Stimulated activated effector memory CD8-positive, alpha-beta T cell treated with anti-CD3 and anti-CD28 coated beads, Interleukin-12 subunit alpha, Interleukin-12 subunit beta, amount 100 ng/mL, for 72 hours (primary cell): ENCODE measurements around the gene RPL39.
"Not testable (repeated sequence)": the region's sequence is repeated elsewhere in the genome, so short reads cannot be mapped to it uniquely, and the experiment has no call there.

Experiments
- ATAC-seq: fragments of 150-1000 bp; cut with Tn5 transposase; 2 replicates; pipeline ENCODE4 v1.10.0; 2021
- DNase-seq, 2 donors: peaks; one replicate each; pipeline ENCODE4 v3.0.0; 2021 to 2022; ENCODE audit warnings: low spot score in 2 of 2
- H3K27ac Mint-ChIP-seq: one replicate; pipeline ENCODE4 v1.8.0; 2022; ENCODE audit warnings: mild to moderate bottlenecking, mixed read lengths
- H3K36me3 Mint-ChIP-seq: one replicate; pipeline ENCODE4 v1.8.0; 2022; ENCODE audit warnings: mild to moderate bottlenecking, mixed read lengths
- H3K4me1 Mint-ChIP-seq: one replicate; pipeline ENCODE4 v1.8.0; 2022; ENCODE audit warnings: mixed read lengths
- H3K4me3 Mint-ChIP-seq: one replicate; pipeline ENCODE4 v1.8.0; 2022; ENCODE audit warnings: mild to moderate bottlenecking, mixed read lengths
- H3K9me3 Mint-ChIP-seq: one replicate; pipeline ENCODE4 v1.8.0; 2022; ENCODE audit warnings: mixed read lengths

Gene RPL39

GRCh38 chrX:119783026-119783425, 8.4 kb downstream of the RPL39 start:
- no peaks in the 10 kb centered on the region for H3K9me3 Mint-ChIP-seq
- no peak for ATAC-seq
- H3K4me1 Mint-ChIP-seq = peaks cover 28% of the 10 kb centered on the region
- H3K36me3 Mint-ChIP-seq = peaks cover 79% of the 10 kb centered on the region
- no peak overlapping the region for H3K4me3 Mint-ChIP-seq
- peak overlapping the region; percentile 14 for H3K27ac Mint-ChIP-seq
- no peak for DNase-seq

- ATAC-seq (no peak), DNase-seq (no peak)
- Mint-ChIP-seq H3K9me3 (no peaks in the 10 kb centered on the region), H3K27ac (no peak overlapping the region), H3K4me1 (peaks cover 13% of the 10 kb centered on the region), H3K36me3 (peaks cover 46% of the 10 kb centered on the region), H3K4me3 (no peak overlapping the region)
These were observed 12.6 kb downstream of the RPL39 start for GRCh38 chrX:119778829-119779228.

- H3K27ac Mint-ChIP-seq = peak overlapping the region; percentile 76
- H3K4me3 Mint-ChIP-seq = no peak overlapping the region
- H3K36me3 Mint-ChIP-seq = peaks cover 16% of the 10 kb centered on the region
- ATAC-seq = no peak
- no peaks in the 10 kb centered on the region for H3K9me3 Mint-ChIP-seq
- peaks cover under 1% of the 10 kb centered on the region for H3K4me1 Mint-ChIP-seq
- DNase-seq = no peak
These were observed 15.8 kb downstream of the RPL39 start for GRCh38 chrX:119775517-119776238.

- ATAC-seq, H3K36me3 Mint-ChIP-seq, H3K4me1 Mint-ChIP-seq, H3K4me3 Mint-ChIP-seq, H3K9me3 Mint-ChIP-seq, DNase-seq, H3K27ac Mint-ChIP-seq: not testable (repeated sequence)
These were observed 22.0 kb downstream of the RPL39 start for GRCh38 chrX:119769388-119769787.

GRCh38 chrX:119768436-119768835, 23.0 kb downstream of the RPL39 start:
- H3K9me3 Mint-ChIP-seq, H3K4me3 Mint-ChIP-seq, ATAC-seq, H3K27ac Mint-ChIP-seq, H3K36me3 Mint-ChIP-seq, DNase-seq, H3K4me1 Mint-ChIP-seq: not testable (repeated sequence)

- DNase-seq (no peak), ATAC-seq (no peak)
- H3K27ac Mint-ChIP-seq = no peak overlapping the region
- no peaks in the 10 kb centered on the region for H3K4me1 Mint-ChIP-seq
- no peaks in the 10 kb centered on the region for H3K9me3 Mint-ChIP-seq
- no peaks in the 10 kb centered on the region for H3K36me3 Mint-ChIP-seq
- no peak overlapping the region for H3K4me3 Mint-ChIP-seq
These were observed 27.5 kb downstream of the RPL39 start for GRCh38 chrX:119763836-119764387.

GRCh38 chrX:119763181-119763580, 28.2 kb downstream of the RPL39 start:
- DNase-seq (no peak), ATAC-seq (no peak)
- no peaks in the 10 kb centered on the region for H3K4me1 Mint-ChIP-seq
- H3K27ac Mint-ChIP-seq = no peak overlapping the region
- no peaks in the 10 kb centered on the region for H3K36me3 Mint-ChIP-seq
- H3K9me3 Mint-ChIP-seq = no peaks in the 10 kb centered on the region
- H3K4me3 Mint-ChIP-seq = no peak overlapping the region

- Mint-ChIP-seq H3K9me3 (no peaks in the 10 kb centered on the region), H3K36me3 (no peaks in the 10 kb centered on the region), H3K4me1 (peaks cover 2% of the 10 kb centered on the region), H3K4me3 (no peak overlapping the region), H3K27ac (no peak overlapping the region)
- DNase-seq (no peak), ATAC-seq (no peak)
These were observed 28.7 kb downstream of the RPL39 start for GRCh38 chrX:119762718-119763117.

GRCh38 chrX:119760026-119760877, 31.2 kb downstream of the RPL39 start:
- Mint-ChIP-seq H3K4me3 (peak overlapping the region; percentile 73), H3K9me3 (no peaks in the 10 kb centered on the region), H3K4me1 (peaks cover 27% of the 10 kb centered on the region), H3K36me3 (peaks cover 7% of the 10 kb centered on the region), H3K27ac (no peak overlapping the region)
- DNase-seq = no peak
- no peak for ATAC-seq

GRCh38 chrX:119759248-119759766, 32.1 kb downstream of the RPL39 start:
- H3K36me3 Mint-ChIP-seq = peaks cover 7% of the 10 kb centered on the region
- H3K4me3 Mint-ChIP-seq = peak overlapping the region; percentile 73
- no peaks in the 10 kb centered on the region for H3K9me3 Mint-ChIP-seq
- peaks cover 34% of the 10 kb centered on the region for H3K4me1 Mint-ChIP-seq
- DNase-seq (no peak), ATAC-seq (no peak)
- H3K27ac Mint-ChIP-seq = no peak overlapping the region

GRCh38 chrX:119758731-119759247, 32.6 kb downstream of the RPL39 start:
- H3K36me3 Mint-ChIP-seq = peaks cover 10% of the 10 kb centered on the region
- peaks cover 39% of the 10 kb centered on the region for H3K4me1 Mint-ChIP-seq
- H3K4me3 Mint-ChIP-seq = peak overlapping the region; percentile 73
- H3K27ac Mint-ChIP-seq = no peak overlapping the region
- H3K9me3 Mint-ChIP-seq = no peaks in the 10 kb centered on the region
- DNase-seq = peak in 1 of 2 donors; percentile 55
- ATAC-seq = peak; percentile 41

GRCh38 chrX:119757979-119758730, 33.3 kb downstream of the RPL39 start, which contains the start of gene SOWAHD:
Gene SOWAHD, plus strand, starts transcription at chrX:119758588. Its CDS starts 80 bp downstream, at chrX:119758668.
- peak within 1 kb of the TSS; percentile 73 for H3K4me3 Mint-ChIP-seq
- DNase-seq (peak in 1 of 2 donors; percentile 56), ATAC-seq (no peak)
- peaks cover 12% of the 10 kb centered on the region for H3K36me3 Mint-ChIP-seq
- peak within 1 kb of the TSS; percentile 98 for H3K27ac Mint-ChIP-seq
- H3K9me3 Mint-ChIP-seq = no peaks in the 10 kb centered on the region
- peaks cover 40% of the 10 kb centered on the region for H3K4me1 Mint-ChIP-seq

- Mint-ChIP-seq H3K4me3 (peak overlapping the region; percentile 73), H3K9me3 (no peaks in the 10 kb centered on the region), H3K27ac (peak overlapping the region; percentile 98), H3K4me1 (peaks cover 40% of the 10 kb centered on the region), H3K36me3 (peaks cover 12% of the 10 kb centered on the region)
- ATAC-seq (no peak), DNase-seq (no peak)
These were observed 33.8 kb downstream of the RPL39 start for GRCh38 chrX:119757646-119757978.

GRCh38 chrX:119756926-119757635, 34.3 kb downstream of the RPL39 start:
- H3K9me3 Mint-ChIP-seq = no peaks in the 10 kb centered on the region
- H3K36me3 Mint-ChIP-seq = peaks cover 12% of the 10 kb centered on the region
- no peak for DNase-seq
- H3K4me3 Mint-ChIP-seq = peak overlapping the region; percentile 73
- ATAC-seq = no peak
- H3K27ac Mint-ChIP-seq = peak overlapping the region; percentile 98
- H3K4me1 Mint-ChIP-seq = peaks cover 40% of the 10 kb centered on the region
